Endometrial microvascular endothelial cells (primary cell): Measurements from ENCODE around the gene RBMS3. TPM values are rescaled to one million over a fixed set of nuclear protein-coding genes. Genes with fewer than 3 reads are reported as not detected.
"Not testable (repeated sequence)": the region's sequence is repeated elsewhere in the genome, so short reads cannot be mapped to it uniquely, and the experiment has no call there.

Source experiments
- in situ Hi-C: cut with HindIII; loops from 2 replicates; pipeline ENCODE4 v1.10.0; 2017; ENCODE audit warnings: low sequenced_read_pairs, low pct_unique_long_range_greater_than_20kb; ENCODE audit errors: inconsistent ontology term
- total RNA-seq: library from RNA; depleted of rRNA; stranded (reverse); fragments of >200 nt; gene quantifications from one replicate; pipeline ENCODE4 v1.2.3, GENCODE V29; 2015; ENCODE audit errors: inconsistent ontology term

The RBMS3 gene
- 21.6 TPM for total RNA-seq

DNA sequence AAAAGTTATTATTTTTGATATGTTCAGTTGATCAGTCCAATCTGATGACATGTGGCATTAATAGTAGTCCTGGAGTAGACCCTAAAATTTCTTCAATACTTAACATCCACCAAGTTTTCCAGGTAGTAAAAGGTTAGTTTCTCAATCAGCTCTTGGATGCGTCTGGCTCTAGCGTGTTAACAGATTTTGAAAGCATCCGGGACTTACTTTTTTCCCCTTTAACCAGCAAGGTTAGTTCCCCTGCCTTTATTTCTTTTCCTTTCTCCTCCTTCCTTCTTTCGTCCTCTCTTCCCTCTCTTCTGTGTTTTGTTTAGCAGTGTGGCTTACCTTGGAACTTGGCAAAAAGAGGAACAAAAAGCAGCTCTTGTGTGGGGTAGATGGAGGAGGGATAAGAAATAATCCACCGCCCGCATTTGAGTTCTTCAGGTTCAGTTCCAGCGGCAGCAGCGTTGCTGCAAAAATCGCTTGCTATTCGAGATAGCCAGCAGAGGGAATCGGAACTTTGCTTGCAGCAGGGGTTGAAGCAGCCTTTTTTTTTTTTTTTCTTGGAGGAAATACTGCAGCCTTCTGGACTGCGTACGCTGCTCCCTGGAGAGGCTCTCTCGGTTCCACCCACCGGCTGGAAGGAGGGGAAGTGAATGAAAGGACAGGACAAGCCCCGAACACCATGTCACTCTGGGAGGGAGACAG, at the start of gene RBMS3:
Gene RBMS3 (plus strand): TSS at position 668 of the 690 bp plus-strand sequence.
- in situ Hi-C loops, result no loop called here

GRCh38 chr3:29233126-29233525, 47.7 kb upstream of the RBMS3 start:
- in situ Hi-C loops, result not testable (repeated sequence)

DNA sequence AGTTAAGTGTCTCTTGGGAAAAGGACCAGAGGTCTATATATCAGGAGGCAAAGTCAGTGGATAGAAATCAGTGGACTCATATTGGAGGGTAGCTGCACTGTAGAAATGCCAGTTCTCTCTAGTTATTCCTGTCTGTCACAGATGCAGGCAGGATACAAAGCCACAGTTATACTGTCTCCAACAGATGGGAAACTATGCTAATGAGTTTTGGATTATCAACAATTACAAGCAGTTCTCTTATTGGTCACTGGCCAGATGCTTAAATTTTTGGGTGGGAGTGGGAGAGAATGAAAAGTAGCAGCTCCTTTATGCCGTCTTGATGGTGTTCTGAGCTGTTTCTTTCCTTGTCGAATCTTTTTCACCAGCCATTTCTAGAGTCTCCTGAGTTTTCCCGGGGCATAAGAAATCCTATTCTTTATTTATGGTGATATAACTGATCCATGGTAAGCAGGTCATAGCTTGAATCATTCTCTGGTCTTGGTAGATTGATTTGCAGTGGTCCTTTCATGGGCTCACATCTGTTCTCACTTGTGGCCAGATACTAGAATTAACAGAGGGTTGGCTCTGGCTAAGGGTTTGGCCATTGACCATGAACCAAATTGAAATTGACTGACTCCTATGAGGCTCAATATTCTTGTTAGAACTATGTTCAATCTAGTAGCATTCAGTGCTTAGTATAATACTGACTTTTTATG, 44.6 kb upstream of the RBMS3 start:
- in situ Hi-C loops, result no loop called here

- in situ Hi-C loops, result no loop called here
Observed at GRCh38 chr3:29239376-29239775, 41.5 kb upstream of the RBMS3 start.

- in situ Hi-C loops, result no loop called here
Observed at GRCh38 chr3:29240248-29240647, 40.6 kb upstream of the RBMS3 start.

GRCh38 chr3:29240887-29241286, 40.0 kb upstream of the RBMS3 start:
- in situ Hi-C loops, result no loop called here

GRCh38 chr3:29241855-29242254, 39.0 kb upstream of the RBMS3 start:
- in situ Hi-C loops, result no loop called here

- in situ Hi-C loops, result no loop called here
Observed at GRCh38 chr3:29242296-29242695, 38.6 kb upstream of the RBMS3 start.

GRCh38 chr3:29245441-29245840, 35.4 kb upstream of the RBMS3 start:
- in situ Hi-C loops, result no loop called here

GRCh38 chr3:29247088-29247745, 33.7 kb upstream of the RBMS3 start:
- in situ Hi-C loops, result no loop called here

- in situ Hi-C loops, result no loop called here
Observed at GRCh38 chr3:29249829-29250345, 31.0 kb upstream of the RBMS3 start.

- in situ Hi-C loops, result no loop called here
Observed at GRCh38 chr3:29255854-29256696, 24.8 kb upstream of the RBMS3 start.

DNA sequence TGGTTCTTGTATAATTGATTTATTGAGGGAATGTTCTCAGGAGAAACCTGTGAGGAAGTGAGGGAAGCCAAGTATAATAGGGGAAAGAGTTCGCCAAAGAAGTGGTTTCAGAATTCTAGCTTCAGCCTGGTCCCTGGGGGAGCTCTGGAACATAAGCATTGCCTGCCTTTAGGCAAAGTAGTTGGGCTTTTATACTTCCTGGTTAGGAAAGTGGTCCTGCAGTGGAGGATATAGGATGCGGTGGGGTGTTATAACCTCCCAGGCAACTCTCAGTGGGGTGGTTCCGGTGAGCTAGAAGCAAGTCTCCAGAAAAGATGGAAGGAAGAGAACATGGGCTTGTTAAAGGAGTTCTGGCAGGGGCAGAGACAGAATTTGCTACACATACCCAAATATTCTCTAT, 22.7 kb upstream of the RBMS3 start:
- in situ Hi-C loops, result no loop called here

GRCh38 chr3:29261119-29261518, 19.8 kb upstream of the RBMS3 start:
- in situ Hi-C loops, result no loop called here

GRCh38 chr3:29263476-29263875, 17.4 kb upstream of the RBMS3 start:
- in situ Hi-C loops, result no loop called here

GRCh38 chr3:29265509-29266072, 15.3 kb upstream of the RBMS3 start:
- in situ Hi-C loops, result no loop called here

DNA sequence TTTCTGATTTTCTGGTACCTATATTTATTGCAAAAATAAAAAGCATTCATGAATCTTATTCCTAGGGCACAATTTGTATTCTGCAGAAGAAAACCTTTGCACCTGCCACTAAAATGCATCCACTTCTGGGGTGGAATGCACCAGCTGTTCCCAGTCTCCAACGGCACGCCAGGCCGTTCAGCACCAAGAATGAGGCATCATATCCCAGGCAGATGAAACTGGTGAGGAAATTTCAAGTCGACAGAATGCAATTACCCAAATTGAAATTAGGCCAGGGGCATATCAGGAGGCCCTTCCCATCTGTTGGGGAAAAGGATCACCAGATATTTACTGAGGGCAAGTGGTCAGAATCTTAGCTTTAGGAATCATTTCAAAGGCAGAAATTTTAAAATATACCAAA, 13.6 kb upstream of the RBMS3 start:
- in situ Hi-C loops, result no loop called here

GRCh38 chr3:29268651-29269050, 12.2 kb upstream of the RBMS3 start:
- in situ Hi-C loops, result no loop called here

- in situ Hi-C loops, result no loop called here
Observed at GRCh38 chr3:29270752-29271151, 10.1 kb upstream of the RBMS3 start.
